ENCODE results near the gene PIWIL4. TPM values are rescaled to one million over a fixed set of nuclear protein-coding genes. Genes with fewer than 3 reads are reported as not detected.

PIWIL4 gene
- total RNA-seq, 1 experiment from 2014 or later: 0.15 TPM

GRCh38 chr11:94649964-94650623 is 82.9 kb downstream of the PIWIL4 start:
- Histone ChIP-seq H3K4me1 (ENCODE audit: insufficient read depth, low read length) (no peaks in the 10 kb centered on the region), H4K20me1 (ENCODE audit: low read length) (no peaks in the 10 kb centered on the region), H3K27ac (ENCODE audit: low read length) (no peak overlapping the region), H3K9me3 (ENCODE audit: low read length) (no peaks in the 10 kb centered on the region), H3K4me3 (ENCODE audit: low read length) (no peak overlapping the region), H3K9me2 (replicated peaks; ENCODE audit: low read length) (no peaks in the 10 kb centered on the region), H3K79me2 (ENCODE audit: low read length) (no peaks in the 10 kb centered on the region), H3K4me2 (ENCODE audit: low read length) (no peak overlapping the region), H3K36me3 (ENCODE audit: low read depth, low read length) (no peaks in the 10 kb centered on the region), H3F3A (ENCODE audit: low read length, unreplicated experiment) (no peaks in the 10 kb centered on the region), H3K27me3 (ENCODE audit: low read length) (no peaks in the 10 kb centered on the region), H3K9ac (ENCODE audit: low read length) (no peak overlapping the region), H2AFZ (ENCODE audit: low read length) (no peak overlapping the region)
- TF ChIP-seq EZH2phosphoT487 (IDR thresholded peaks at IDR 0.05; ENCODE audit: borderline replicate concordance, low read length) (no peak), EZH2 (IDR thresholded peaks at IDR 0.05; ENCODE audit: low read length, unreplicated experiment) (no peak)
- TF ChIP-seq, protein P1, sequence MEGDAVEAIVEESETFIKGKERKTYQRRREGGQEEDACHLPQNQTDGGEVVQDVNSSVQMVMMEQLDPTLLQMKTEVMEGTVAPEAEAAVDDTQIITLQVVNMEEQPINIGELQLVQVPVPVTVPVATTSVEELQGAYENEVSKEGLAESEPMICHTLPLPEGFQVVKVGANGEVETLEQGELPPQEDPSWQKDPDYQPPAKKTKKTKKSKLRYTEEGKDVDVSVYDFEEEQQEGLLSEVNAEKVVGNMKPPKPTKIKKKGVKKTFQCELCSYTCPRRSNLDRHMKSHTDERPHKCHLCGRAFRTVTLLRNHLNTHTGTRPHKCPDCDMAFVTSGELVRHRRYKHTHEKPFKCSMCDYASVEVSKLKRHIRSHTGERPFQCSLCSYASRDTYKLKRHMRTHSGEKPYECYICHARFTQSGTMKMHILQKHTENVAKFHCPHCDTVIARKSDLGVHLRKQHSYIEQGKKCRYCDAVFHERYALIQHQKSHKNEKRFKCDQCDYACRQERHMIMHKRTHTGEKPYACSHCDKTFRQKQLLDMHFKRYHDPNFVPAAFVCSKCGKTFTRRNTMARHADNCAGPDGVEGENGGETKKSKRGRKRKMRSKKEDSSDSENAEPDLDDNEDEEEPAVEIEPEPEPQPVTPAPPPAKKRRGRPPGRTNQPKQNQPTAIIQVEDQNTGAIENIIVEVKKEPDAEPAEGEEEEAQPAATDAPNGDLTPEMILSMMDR (conservative IDR thresholded peaks at IDR 0.05; ENCODE audit: low read depth, low read length): no peak
- intact Hi-C loops (cut with micrococcal nuclease): no loop called here
- CTCF ChIA-PET: no interaction called here
- DNase-seq (no peak), ATAC-seq (no peak)
- no TSS peak for BruUV-seq (replicated peaks)
- POLR2A ChIA-PET (ENCODE audit: unreplicated experiment): no interaction called here

- H4K20me1 ChIP-seq (ENCODE audit: low read length): no peaks in the 10 kb centered on the region
- no peak overlapping the region for H3K27ac ChIP-seq (ENCODE audit: low read length)
- H3K4me2 ChIP-seq (ENCODE audit: low read length): no peak overlapping the region
- ATAC-seq (no peak), DNase-seq (no peak)
- H3K36me3 ChIP-seq (ENCODE audit: low read depth, low read length): no peaks in the 10 kb centered on the region
- H3K27me3 ChIP-seq (ENCODE audit: low read length): no peaks in the 10 kb centered on the region
- H3K9ac ChIP-seq (ENCODE audit: low read length): no peak overlapping the region
- CTCF ChIA-PET: no interaction called here
- intact Hi-C loops (cut with micrococcal nuclease): no loop called here
- POLR2A ChIA-PET (ENCODE audit: unreplicated experiment): no interaction called here
- H3K79me2 ChIP-seq (ENCODE audit: low read length): no peaks in the 10 kb centered on the region
- H2AFZ ChIP-seq (ENCODE audit: low read length): no peak overlapping the region
- H3K4me1 ChIP-seq (ENCODE audit: insufficient read depth, low read length): no peaks in the 10 kb centered on the region
- no TSS peak for BruUV-seq (replicated peaks)
- H3K9me3 ChIP-seq (ENCODE audit: low read length): no peaks in the 10 kb centered on the region
- TF ChIP-seq EZH2phosphoT487 (IDR thresholded peaks at IDR 0.05; ENCODE audit: borderline replicate concordance, low read length): no peak
- TF ChIP-seq EZH2 (IDR thresholded peaks at IDR 0.05; ENCODE audit: low read length, unreplicated experiment): no peak
- TF ChIP-seq, protein P1 (conservative IDR thresholded peaks at IDR 0.05; ENCODE audit: low read depth, low read length): no peak
- H3K4me3 ChIP-seq (ENCODE audit: low read length): no peak overlapping the region
- no peaks in the 10 kb centered on the region for H3F3A ChIP-seq (ENCODE audit: low read length, unreplicated experiment)
- H3K9me2 ChIP-seq (replicated peaks; ENCODE audit: low read length): no peaks in the 10 kb centered on the region
Measured at GRCh38 chr11:94650756-94651155, 83.6 kb downstream of the PIWIL4 start.

- no peak overlapping the region for H2AFZ ChIP-seq (ENCODE audit: low read length)
- POLR2A ChIA-PET (ENCODE audit: unreplicated experiment): no interaction called here
Measured at GRCh38 chr11:94652735-94653284, 85.6 kb downstream of the PIWIL4 start.

More at GRCh38 chr11:94652735-94653284, 85.6 kb downstream of the PIWIL4 start:
- no peak overlapping the region for H3K4me3 ChIP-seq (ENCODE audit: low read length)
- H3K4me1 ChIP-seq (ENCODE audit: insufficient read depth, low read length): no peaks in the 10 kb centered on the region
- no peak overlapping the region for H3K4me2 ChIP-seq (ENCODE audit: low read length)
- TF ChIP-seq, protein P1 (conservative IDR thresholded peaks at IDR 0.05; ENCODE audit: low read depth, low read length): no peak
- TF ChIP-seq EZH2 (IDR thresholded peaks at IDR 0.05; ENCODE audit: low read length, unreplicated experiment) (no peak), EZH2phosphoT487 (IDR thresholded peaks at IDR 0.05; ENCODE audit: borderline replicate concordance, low read length) (no peak)
- H3K36me3 ChIP-seq (ENCODE audit: low read depth, low read length): no peaks in the 10 kb centered on the region
- ATAC-seq: no peak
- no peak overlapping the region for H3K27ac ChIP-seq (ENCODE audit: low read length)
- no peak overlapping the region for H3K9ac ChIP-seq (ENCODE audit: low read length)
- CTCF ChIA-PET: no interaction called here
- no peaks in the 10 kb centered on the region for H3K9me2 ChIP-seq (replicated peaks; ENCODE audit: low read length)
- H3K27me3 ChIP-seq (ENCODE audit: low read length): no peaks in the 10 kb centered on the region
- no peaks in the 10 kb centered on the region for H3K79me2 ChIP-seq (ENCODE audit: low read length)
- no peaks in the 10 kb centered on the region for H4K20me1 ChIP-seq (ENCODE audit: low read length)
- intact Hi-C loops (cut with micrococcal nuclease): no loop called here
- H3K9me3 ChIP-seq (ENCODE audit: low read length): no peaks in the 10 kb centered on the region
- no peak for DNase-seq
- H3F3A ChIP-seq (ENCODE audit: low read length, unreplicated experiment): no peaks in the 10 kb centered on the region
- no TSS peak for BruUV-seq (replicated peaks)
